Astrocyte (in vitro differentiated cells and primary cell): ENCODE data around the gene MGMT. TPM values are rescaled to one million over a fixed set of nuclear protein-coding genes. Genes with fewer than 3 reads are reported as not detected.
A peak's percentile ranks its signal among the peaks of the same experiment; 100 is the strongest.

Experiments
- DNase-seq: peaks from one replicate; pipeline ENCODE4 v3.0.0-alpha.2; 2010; ENCODE audit warnings: low read depth
- FAIRE-seq: peaks from 2 replicates; lab custom pipeline; 2011; peaks lifted over from hg19 to GRCh38; lab: Jason Lieb, UNC
- H2AFZ ChIP-seq: 2 replicates; pipeline ENCODE4 v1.6.0; 2012; ENCODE audit warnings: low read depth, low read length, inconsistent platforms
- H3K27ac ChIP-seq: 2 replicates; pipeline ENCODE4 v1.5.1; 2011; ENCODE audit warnings: low read depth, low read length, inconsistent platforms
- H3K27me3 ChIP-seq: 2 replicates; pipeline ENCODE4 v1.6.0; 2011; ENCODE audit warnings: low read length, inconsistent platforms; ENCODE audit not compliant: insufficient read depth
- H3K36me3 ChIP-seq: 2 replicates; pipeline ENCODE4 v1.5.1; 2011; ENCODE audit warnings: low read length, inconsistent platforms; ENCODE audit not compliant: insufficient read depth
- H3K4me1 ChIP-seq: 2 replicates; pipeline ENCODE4 v1.5.1; 2011; ENCODE audit warnings: low read length, inconsistent platforms; ENCODE audit not compliant: insufficient read depth
- H3K4me2 ChIP-seq: 2 replicates; pipeline ENCODE4 v1.6.0; 2012; ENCODE audit warnings: low read length, inconsistent platforms
- H3K4me3 ChIP-seq: 2 replicates; pipeline ENCODE4 v1.5.1; 2011; ENCODE audit warnings: low read depth, mild to moderate bottlenecking, low read length, inconsistent platforms; ENCODE audit not compliant: insufficient read depth
- H3K79me2 ChIP-seq: 2 replicates; pipeline ENCODE4 v1.6.0; 2012; ENCODE audit warnings: mild to moderate bottlenecking, low read length, inconsistent platforms; ENCODE audit not compliant: insufficient read depth
- H3K9ac ChIP-seq: 2 replicates; pipeline ENCODE4 v1.6.0; 2012; ENCODE audit warnings: mild to moderate bottlenecking, low read length, inconsistent platforms
- H3K9me3 ChIP-seq: 2 replicates; pipeline ENCODE4 v1.5.1; 2012; ENCODE audit warnings: low read depth, mild to moderate bottlenecking, low read length, inconsistent platforms; ENCODE audit not compliant: insufficient read depth
- H4K20me1 ChIP-seq: 2 replicates; pipeline ENCODE4 v1.6.0; 2012; ENCODE audit warnings: low read length, inconsistent platforms; ENCODE audit not compliant: insufficient read depth
- H3K27ac Mint-ChIP-seq: one replicate; pipeline ENCODE4 v1.8.0; 2021; ENCODE audit warnings: mild to moderate bottlenecking, mixed read lengths; ENCODE audit not compliant: unreplicated experiment
- H3K27me3 Mint-ChIP-seq: one replicate; pipeline ENCODE4 v1.8.0; 2021; ENCODE audit warnings: low read depth, mixed read lengths; ENCODE audit not compliant: unreplicated experiment
- H3K36me3 Mint-ChIP-seq: one replicate; pipeline ENCODE4 v1.8.0; 2021; ENCODE audit warnings: low read depth, mixed read lengths; ENCODE audit not compliant: unreplicated experiment
- H3K4me1 Mint-ChIP-seq: one replicate; pipeline ENCODE4 v1.8.0; 2021; ENCODE audit warnings: low read depth, mixed read lengths; ENCODE audit not compliant: unreplicated experiment
- H3K4me3 Mint-ChIP-seq: one replicate; pipeline ENCODE4 v1.8.0; 2021; ENCODE audit warnings: mild to moderate bottlenecking, moderate library complexity, mixed read lengths; ENCODE audit not compliant: unreplicated experiment
- H3K9me3 Mint-ChIP-seq: one replicate; pipeline ENCODE4 v1.8.0; 2021; ENCODE audit warnings: mild to moderate bottlenecking, mixed read lengths; ENCODE audit not compliant: unreplicated experiment
- CTCF ChIP-seq: IDR thresholded peaks from 2 replicates; pipeline ENCODE4 v1.5.1; 2011; ENCODE audit warnings: low read depth, mild to moderate bottlenecking, inconsistent platforms, low read length, moderate library complexity; ENCODE audit not compliant: insufficient read depth
- EZH2 ChIP-seq: IDR thresholded peaks from 2 replicates; pipeline ENCODE4 v1.6.1; 2012; ENCODE audit warnings: mild to moderate bottlenecking, low read length, inconsistent platforms; ENCODE audit not compliant: insufficient read depth
- total RNA-seq: library from RNA; stranded (reverse); gene quantifications from 2 replicates; pipeline ENCODE4 v1.2.1, GENCODE V29; 2021

MGMT gene
- total RNA-seq, 1 donor from 2014 or later, result 9.5 TPM

GRCh38 chr10:129544205-129545202 is 77.5 kb downstream of the MGMT start:
- peaks cover 4% of the 10 kb centered on the region for H3K4me1 Mint-ChIP-seq
- H3K4me3 Mint-ChIP-seq, result no peak overlapping the region
- no peaks in the 10 kb centered on the region for H3K4me1 ChIP-seq
- no peaks in the 10 kb centered on the region for H3K9me3 ChIP-seq
- no peaks in the 10 kb centered on the region for H3K9me3 Mint-ChIP-seq
- peaks cover 8% of the 10 kb centered on the region for H3K36me3 Mint-ChIP-seq
- no peak overlapping the region for H3K27ac Mint-ChIP-seq
- no peaks in the 10 kb centered on the region for H3K27me3 ChIP-seq
- peaks cover 4% of the 10 kb centered on the region for H4K20me1 ChIP-seq
- no peak overlapping the region for H3K4me2 ChIP-seq
- no peak for FAIRE-seq
- no peak overlapping the region for H3K4me3 ChIP-seq
- H3K36me3 ChIP-seq, result no peaks in the 10 kb centered on the region
- no peak overlapping the region for H2AFZ ChIP-seq
- H3K79me2 ChIP-seq, result no peaks in the 10 kb centered on the region
- H3K27me3 Mint-ChIP-seq, result no peaks in the 10 kb centered on the region
- no peak for TF ChIP-seq CTCF
- H3K9ac ChIP-seq, result no peak overlapping the region
- H3K27ac ChIP-seq, result no peak overlapping the region
- no peak for DNase-seq

DNA sequence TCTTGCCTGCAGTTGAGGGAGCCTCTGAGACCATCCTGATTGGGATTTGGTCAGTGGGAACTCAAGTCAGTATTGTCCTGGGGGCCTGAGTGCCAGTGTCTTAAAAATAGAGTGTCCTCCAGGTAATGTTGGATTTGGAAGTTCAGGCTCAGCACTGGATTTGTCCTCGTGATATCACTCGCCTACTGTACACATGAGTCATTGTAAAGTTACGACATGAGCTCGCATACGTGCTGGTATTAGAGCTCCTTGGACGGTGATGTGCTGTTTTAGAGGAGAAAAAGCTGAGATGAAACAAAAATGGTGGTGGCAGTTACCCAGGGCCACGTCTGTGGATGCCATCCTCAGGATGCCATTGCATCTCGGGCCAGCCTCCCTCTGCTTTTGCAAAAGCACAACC is 78.2 kb downstream of the MGMT start:
- no peak overlapping the region for H3K27ac ChIP-seq
- H3K9me3 ChIP-seq, result no peaks in the 10 kb centered on the region
- Mint-ChIP-seq H3K4me3 (no peak overlapping the region), H3K27ac (no peak overlapping the region), H3K36me3 (peaks cover 8% of the 10 kb centered on the region), H3K27me3 (no peaks in the 10 kb centered on the region), H3K9me3 (no peaks in the 10 kb centered on the region), H3K4me1 (peaks cover 4% of the 10 kb centered on the region)
- no peaks in the 10 kb centered on the region for H3K4me1 ChIP-seq
- H3K4me2 ChIP-seq, result no peak overlapping the region
- H3K36me3 ChIP-seq, result no peaks in the 10 kb centered on the region
- DNase-seq (peak; percentile 3), FAIRE-seq (no peak)
- no peak overlapping the region for H2AFZ ChIP-seq
- H3K79me2 ChIP-seq, result no peaks in the 10 kb centered on the region
- H3K9ac ChIP-seq, result no peak overlapping the region
- H3K27me3 ChIP-seq, result no peaks in the 10 kb centered on the region
- no peak overlapping the region for H3K4me3 ChIP-seq
- TF ChIP-seq EZH2 (no peak), CTCF (no peak)
- H4K20me1 ChIP-seq, result peaks cover 4% of the 10 kb centered on the region

- no peak for TF ChIP-seq EZH2
- TF ChIP-seq CTCF, result no peak
- no peaks in the 10 kb centered on the region for H3K79me2 ChIP-seq
- H3K27me3 Mint-ChIP-seq, result no peaks in the 10 kb centered on the region
- H3K4me3 Mint-ChIP-seq, result no peak overlapping the region
- no peak overlapping the region for H2AFZ ChIP-seq
- H4K20me1 ChIP-seq, result peaks cover 4% of the 10 kb centered on the region
- H3K27me3 ChIP-seq, result no peaks in the 10 kb centered on the region
- H3K9me3 ChIP-seq, result no peaks in the 10 kb centered on the region
- H3K4me3 ChIP-seq, result no peak overlapping the region
- peaks cover 3% of the 10 kb centered on the region for H3K4me1 Mint-ChIP-seq
- H3K9me3 Mint-ChIP-seq, result peaks cover 5% of the 10 kb centered on the region
- no peaks in the 10 kb centered on the region for H3K36me3 ChIP-seq
- no peak for DNase-seq
- no peak overlapping the region for H3K27ac Mint-ChIP-seq
- H3K9ac ChIP-seq, result no peak overlapping the region
- H3K4me2 ChIP-seq, result no peak overlapping the region
- H3K4me1 ChIP-seq, result no peaks in the 10 kb centered on the region
- H3K36me3 Mint-ChIP-seq, result peaks cover 10% of the 10 kb centered on the region
- FAIRE-seq, result no peak
- H3K27ac ChIP-seq, result no peak overlapping the region
Measured at GRCh38 chr10:129546106-129546505, 79.1 kb downstream of the MGMT start.
